Urinary bladder (tissue), 4 donors: ENCODE data around the gene LGALS7B. TPM values are rescaled to one million over a fixed set of nuclear protein-coding genes. Genes with fewer than 3 reads are reported as not detected.
"Not testable (repeated sequence)": the region's sequence is repeated elsewhere in the genome, so short reads cannot be mapped to it uniquely, and the experiment has no call there.

ENCODE experiments used
- DNase-seq: peaks from one replicate; pipeline ENCODE4 v3.0.0-alpha.2; 2015; ENCODE audit errors: extremely low spot score
- H3K27ac ChIP-seq: one replicate; pipeline ENCODE4 v1.5.1; 2013; ENCODE audit warnings: low read depth, mild to moderate bottlenecking, moderate library complexity
- H3K36me3 ChIP-seq: one replicate; pipeline ENCODE4 v1.6.1; 2013; ENCODE audit warnings: mild to moderate bottlenecking, moderate library complexity; ENCODE audit not compliant: insufficient read depth
- H3K4me1 ChIP-seq: one replicate; pipeline ENCODE4 v1.6.1; 2013; ENCODE audit warnings: mild to moderate bottlenecking, moderate library complexity; ENCODE audit not compliant: insufficient read depth
- H3K4me3 ChIP-seq: one replicate; pipeline ENCODE4 v1.5.1; 2013; ENCODE audit warnings: low read depth, low read length
- WGBS: extraction: QIAGEN DNeasy Blood & Tissue Kit; methylation state at CpG from one replicate; pipeline ENCODE4 v1.1.7; 2013; 5-methylcytosine and 5-hydroxymethylcytosine counted together
- polyA plus RNA-seq: library from polyadenylated mRNA; stranded (reverse); fragments of 200-250 nt; gene quantifications from one replicate; pipeline ENCODE4 v1.2.3, GENCODE V29; 2013
- total RNA-seq: library from RNA; depleted of rRNA; stranded (reverse); fragments of >200 nt; gene quantifications from one replicate; pipeline ENCODE4 v1.2.3, GENCODE V29; 2014
- donor health status: healthy with polysubstance abuse.
- donor health status: healthy.

The LGALS7B gene
- total and polyA plus RNA-seq, 2 donors, result 1.2 TPM; not detected in 1

- H3K27ac ChIP-seq, result no peak overlapping the region
- no peaks in the 10 kb centered on the region for H3K4me1 ChIP-seq
- DNase-seq, result no peak
- H3K4me3 ChIP-seq, result no peak overlapping the region
- no peaks in the 10 kb centered on the region for H3K36me3 ChIP-seq
- WGBS, result 73% methylated on average over 10 of the region's 10 CpGs
These were observed 29.4 kb upstream of the LGALS7B start for GRCh38 chr19:38759590-38760003.

GRCh38 chr19:38760805-38761517, 28.0 kb upstream of the LGALS7B start:
- not testable (repeated sequence) for H3K27ac ChIP-seq, H3K4me1 ChIP-seq, H3K36me3 ChIP-seq, H3K4me3 ChIP-seq, DNase-seq
- WGBS, result 78% methylated on average over 6 of the region's 6 CpGs

- not testable (repeated sequence) for H3K4me3 ChIP-seq, H3K27ac ChIP-seq, H3K4me1 ChIP-seq, H3K36me3 ChIP-seq, DNase-seq
- WGBS, result 95% methylated on average over 9 of the region's 9 CpGs
These were observed 27.1 kb upstream of the LGALS7B start for GRCh38 chr19:38761884-38762389.

DNA sequence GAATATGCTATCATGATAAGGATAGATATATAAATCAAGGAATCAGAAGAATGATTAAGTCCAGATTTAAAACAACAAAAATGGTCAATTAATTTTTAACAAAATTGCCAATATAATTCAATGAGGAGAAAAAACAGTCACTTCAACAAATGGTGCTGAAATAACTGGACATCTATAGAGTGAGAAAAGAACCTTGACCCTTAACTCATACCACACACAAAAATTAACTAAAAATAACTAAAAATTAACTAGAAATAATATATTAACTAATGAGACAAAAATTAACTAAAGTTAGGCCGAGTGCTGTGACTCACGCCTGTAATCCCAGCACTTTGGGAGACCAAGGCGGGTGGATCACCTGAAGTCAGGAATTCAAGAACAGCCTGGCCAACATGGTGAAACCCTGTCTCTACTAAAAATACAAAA, 25.2 kb upstream of the LGALS7B start:
- Histone ChIP-seq H3K36me3 (no peaks in the 10 kb centered on the region), H3K27ac (no peak overlapping the region), H3K4me3 (no peak overlapping the region), H3K4me1 (no peaks in the 10 kb centered on the region)
- no peak for DNase-seq
- 91% methylated on average over 3 of the region's 3 CpGs for WGBS

- 98% methylated on average over 2 of the region's 2 CpGs for WGBS
- H3K27ac ChIP-seq, result no peak overlapping the region
- DNase-seq, result no peak
These were observed 23.8 kb upstream of the LGALS7B start for GRCh38 chr19:38765214-38765613.

DNA sequence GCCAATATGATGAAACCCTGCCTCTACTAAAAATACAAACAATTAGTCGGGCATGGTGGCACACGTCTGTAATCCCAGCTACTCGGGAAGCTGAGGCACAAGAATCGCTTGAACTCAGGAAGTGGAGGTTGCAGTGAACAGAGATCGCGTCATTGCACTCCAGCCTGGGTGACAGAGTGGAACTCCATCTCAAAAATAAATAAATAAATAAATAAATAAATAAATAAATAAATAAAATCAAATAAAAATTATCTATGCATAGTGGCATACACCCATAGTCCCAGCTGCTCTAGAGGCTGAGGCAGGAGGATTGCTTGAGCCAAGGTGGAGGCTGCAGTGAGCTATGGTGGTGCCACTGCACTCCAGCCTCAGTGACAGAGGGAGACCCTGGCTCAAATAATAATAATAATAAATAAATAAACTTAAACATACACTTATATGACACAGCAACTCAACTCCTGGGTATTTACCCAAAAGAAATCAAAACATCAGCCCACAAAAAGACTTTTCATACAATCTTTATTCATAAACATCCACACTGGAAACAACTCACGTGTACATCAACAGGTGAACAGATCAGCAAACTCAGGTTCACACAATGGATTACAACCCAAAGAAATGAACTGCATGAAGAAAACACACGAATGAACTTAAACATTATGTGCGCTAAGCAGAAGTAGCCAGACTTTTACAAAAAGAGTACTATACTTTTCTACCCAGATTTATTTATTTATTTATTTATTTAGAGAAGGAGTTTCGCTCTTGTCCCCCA, 22.5 kb upstream of the LGALS7B start:
- Histone ChIP-seq H3K36me3 (no peaks in the 10 kb centered on the region), H3K27ac (no peak overlapping the region), H3K4me1 (no peaks in the 10 kb centered on the region), H3K4me3 (no peak overlapping the region)
- 86% methylated on average over 10 of the region's 10 CpGs for WGBS
- DNase-seq, result no peak

More at GRCh38 chr19:38765214-38765613, 23.8 kb upstream of the LGALS7B start:
- Histone ChIP-seq H3K36me3 (no peaks in the 10 kb centered on the region), H3K4me1 (no peaks in the 10 kb centered on the region), H3K4me3 (no peak overlapping the region)

GRCh38 chr19:38769635-38770211, 19.3 kb upstream of the LGALS7B start:
- H3K4me3 ChIP-seq, result no peak overlapping the region

DNA sequence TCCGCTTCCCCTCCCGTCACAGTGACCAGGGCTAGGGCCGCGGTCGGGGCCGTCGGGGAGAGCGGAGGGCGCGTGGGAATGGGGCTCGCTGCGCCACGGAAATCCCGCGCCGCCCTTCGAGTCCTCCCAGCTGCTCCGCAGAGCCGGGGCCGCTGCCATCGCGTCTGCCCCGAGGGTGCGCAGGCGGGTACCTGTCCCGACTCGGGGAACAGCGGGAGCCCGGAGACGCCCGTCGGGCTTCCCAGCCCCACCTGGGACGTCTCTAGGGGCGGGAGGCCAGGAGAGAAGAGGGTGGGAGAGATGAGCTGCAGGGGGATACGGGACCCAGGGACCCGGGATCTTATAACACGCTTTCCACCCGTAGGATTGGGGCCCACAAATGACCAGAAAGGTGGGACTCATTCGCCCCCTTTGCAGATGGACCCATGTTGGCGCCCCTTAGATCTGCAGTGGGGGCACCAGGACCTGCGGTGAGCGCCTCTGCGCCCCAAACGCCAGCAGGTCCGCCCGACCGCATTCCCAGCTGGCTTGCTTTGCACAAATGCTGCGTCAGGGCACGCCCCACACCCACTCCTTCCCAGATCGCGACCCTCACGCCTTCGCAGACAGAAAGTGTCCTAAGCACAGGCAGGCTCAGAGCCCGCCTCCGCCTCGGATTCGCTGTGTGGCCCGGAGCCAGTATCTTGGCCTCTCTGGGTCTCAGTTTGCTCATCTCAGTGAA, 18.6 kb upstream of the LGALS7B start:
- not testable (repeated sequence) for DNase-seq, H3K4me3 ChIP-seq, H3K4me1 ChIP-seq, H3K27ac ChIP-seq, H3K36me3 ChIP-seq
- 3% methylated on average over 26 of the region's 58 CpGs for WGBS

More at GRCh38 chr19:38769635-38770211, 19.3 kb upstream of the LGALS7B start:
- H3K36me3 ChIP-seq, result no peaks in the 10 kb centered on the region
- H3K4me1 ChIP-seq, result no peaks in the 10 kb centered on the region
- 11% methylated on average over 42 of the region's 42 CpGs for WGBS
- no peak for DNase-seq
- H3K27ac ChIP-seq, result no peak overlapping the region

DNA sequence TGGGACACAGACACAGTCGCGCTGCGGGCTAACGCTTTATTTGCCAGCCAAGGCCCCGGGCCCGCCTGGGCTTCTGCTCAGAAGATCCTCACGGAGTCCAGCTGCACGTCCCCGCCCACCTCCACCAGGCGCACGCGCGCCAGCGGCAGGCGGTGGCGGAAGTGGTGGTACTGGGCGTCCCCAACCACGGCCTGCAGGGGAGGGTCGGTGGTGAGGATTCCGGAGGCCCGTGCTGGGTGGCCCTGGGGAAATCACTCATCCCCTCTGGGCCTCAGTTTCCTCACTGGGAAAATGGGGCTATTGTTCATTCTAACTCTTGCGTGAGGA, 18.1 kb upstream of the LGALS7B start:
- H3K4me3 ChIP-seq, H3K4me1 ChIP-seq, DNase-seq, H3K36me3 ChIP-seq, H3K27ac ChIP-seq: not testable (repeated sequence)
- WGBS, result 12% methylated on average over 1 of the region's 22 CpGs

- not testable (repeated sequence) for H3K36me3 ChIP-seq, DNase-seq, H3K27ac ChIP-seq, H3K4me3 ChIP-seq, H3K4me1 ChIP-seq
- WGBS, result 40% methylated on average over 5 of the region's 30 CpGs
These were observed 17.4 kb upstream of the LGALS7B start for GRCh38 chr19:38771569-38771968.

DNA sequence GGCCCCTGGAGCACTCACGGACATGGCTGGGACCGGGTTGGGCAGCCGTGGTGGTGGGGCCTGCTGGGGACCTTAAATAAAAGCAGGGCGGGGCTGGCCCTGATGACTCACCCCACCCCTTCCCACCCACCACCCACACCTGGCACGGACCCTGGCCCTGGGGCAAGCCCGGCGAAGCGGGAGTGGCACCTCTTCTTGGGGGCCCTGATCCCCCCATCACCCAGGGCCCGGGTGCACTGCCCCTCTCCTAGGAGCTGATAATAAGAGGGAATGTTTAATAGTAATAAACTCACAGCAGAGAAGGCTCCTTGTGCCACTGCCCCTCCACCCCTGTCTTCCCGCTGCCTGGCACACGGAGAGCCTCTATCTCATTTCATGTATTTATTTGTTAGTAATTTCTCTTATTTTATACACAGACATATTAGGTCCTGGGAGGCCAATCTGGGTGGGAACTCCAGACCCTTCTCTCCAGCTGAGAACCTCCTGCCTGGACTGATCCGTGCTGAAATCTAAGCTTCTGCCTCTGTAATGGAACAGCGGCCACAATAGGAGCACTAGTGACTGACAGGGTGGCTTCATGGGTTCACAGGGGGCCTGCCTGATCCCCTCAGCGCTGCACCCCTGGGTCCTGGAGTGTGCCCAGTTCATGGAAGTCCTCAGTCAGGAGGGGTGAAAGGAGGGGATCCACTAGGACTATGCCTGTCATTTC, 15.4 kb upstream of the LGALS7B start, which contains the start of gene LGALS7:
Gene LGALS7 (minus strand): TSS at position 49 of the 709 bp plus-strand sequence. CDS start 25 bp downstream, at position 24.
- Histone ChIP-seq H3K4me3 (no peak within 1 kb of the TSS), H3K36me3 (no peaks in the 10 kb centered on the region), H3K27ac (no peak within 1 kb of the TSS), H3K4me1 (no peaks in the 10 kb centered on the region)
- no peak for DNase-seq
- WGBS, result 70% methylated on average over 10 of the region's 14 CpGs

DNA sequence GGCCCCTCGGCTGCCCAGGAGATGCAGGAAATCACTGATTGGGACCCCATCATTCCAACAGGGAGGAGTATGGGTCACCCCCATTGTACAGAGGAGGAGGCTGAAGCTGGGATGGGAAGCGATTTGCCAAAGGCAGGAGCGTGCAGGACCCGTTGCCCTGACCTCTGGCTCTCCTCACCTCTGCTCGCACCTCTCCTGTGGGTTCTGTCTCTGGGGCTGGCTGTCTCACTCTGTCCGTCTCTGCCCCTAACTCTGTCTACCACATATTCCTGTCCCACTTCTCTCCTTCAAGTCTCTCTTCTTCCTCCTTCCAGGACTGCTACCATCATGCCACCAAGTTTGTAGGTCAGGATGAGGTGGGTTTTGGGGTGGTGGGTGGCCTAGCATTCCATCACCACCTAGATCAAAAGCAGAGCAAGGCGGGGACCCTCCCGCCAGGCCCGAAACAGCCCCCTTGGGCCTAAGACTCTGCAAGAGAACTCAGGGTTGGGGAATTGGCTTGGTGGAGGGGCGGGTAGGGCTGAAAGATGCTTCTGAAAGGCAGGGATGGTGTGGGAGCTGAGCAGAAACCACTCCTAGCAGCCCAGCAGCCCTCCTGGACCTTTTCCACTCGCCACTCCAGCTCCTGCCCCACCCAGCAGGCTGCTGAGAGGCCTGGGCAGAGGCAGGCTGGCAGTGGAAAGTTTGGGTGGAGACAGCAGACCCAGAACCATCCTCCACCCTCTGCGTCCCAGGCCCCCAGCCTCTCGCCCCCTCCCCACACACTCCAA, 14.6 kb upstream of the LGALS7B start:
- WGBS, result 81% methylated on average over 13 of the region's 13 CpGs
- no peaks in the 10 kb centered on the region for H3K36me3 ChIP-seq
- DNase-seq, result no peak
- no peaks in the 10 kb centered on the region for H3K4me1 ChIP-seq
- no peak overlapping the region for H3K4me3 ChIP-seq
- H3K27ac ChIP-seq, result no peak overlapping the region
